Adrenal gland (tissue), 12 donors: Measurements from ENCODE around the gene PHLDB3. TPM values are rescaled to one million over a fixed set of nuclear protein-coding genes. Genes with fewer than 3 reads are reported as not detected.
A peak's percentile ranks its signal among the peaks of the same experiment; 100 is the strongest.

Experiments used
- DNase-seq, 7 donors: peaks; one replicate each; pipeline ENCODE4 v3.0.0-alpha.2; 2019 to 2020
- H3K27ac ChIP-seq, 5 donors: fragments of 200-600 bp; sonication (generic) in 4 of 5; 1 replicate in 3 of 5; 2 replicates in 2 of 5; pipeline versions ENCODE4 v1.5.1 to v1.8.0; 2016 to 2020; ENCODE audit warnings: mild to moderate bottlenecking in 1 of 5
- H3K27me3 ChIP-seq: fragments of 200-600 bp; 2 replicates; pipeline ENCODE4 v1.8.0; 2021
- H3K36me3 ChIP-seq, 2 donors: fragments of 200-600 bp; replicated peaks in 1 of 2; 1 replicate in 1 of 2; 2 replicates in 1 of 2; pipeline versions ENCODE4 v1.5.1 to v1.8.0; 2018 to 2022
- H3K4me1 ChIP-seq, 2 donors: fragments of 200-600 bp; replicated peaks in 1 of 2; 1 replicate in 1 of 2; 2 replicates in 1 of 2; pipeline versions ENCODE4 v1.5.1 to v1.8.0; 2018 to 2021
- H3K4me3 ChIP-seq, 4 donors: fragments of 200-600 bp; sonication (generic) in 3 of 4; one replicate each; pipeline ENCODE4 v1.5.1; 2016 to 2018
- H3K9me3 ChIP-seq, 3 donors: fragments of 200-600 bp; sonication (generic) in 1 of 3; replicated peaks in 1 of 3; 1 replicate in 2 of 3; 2 replicates in 1 of 3; pipeline versions ENCODE4 v1.5.1 to v1.8.0; 2016 to 2021
- CTCF ChIP-seq, 6 experiments: fragments of 450-650 bp in 4 of 6; fragments of 200-600 bp in 2 of 6; sonication (generic) in 1 of 6; IDR thresholded peaks; 1 replicate in 5 of 6; 2 replicates in 1 of 6; pipeline versions ENCODE4 v1.5.1 to v1.8.0; 2016 to 2021; ENCODE audit warnings: antibody characterized with exemption in 6 of 6, mild to moderate bottlenecking in 2 of 6, moderate library complexity in 1 of 6
- POLR2A ChIP-seq, 2 donors: fragments of 450-650 bp; IDR thresholded peaks; one replicate each; pipeline ENCODE4 v1.6.1; 2017; ENCODE audit warnings: antibody characterized with exemption in 2 of 2, mild to moderate bottlenecking in 2 of 2, moderate library complexity in 1 of 2
- WGBS, 4 donors: extraction: QIAGEN DNeasy Blood & Tissue Kit in 2 of 4; methylation state at CpG; one replicate each; pipeline versions ENCODE4 v1.1.5 to v1.1.7; 2013 to 2017; 5-methylcytosine and 5-hydroxymethylcytosine counted together
- intact Hi-C, 2 donors: fragments of 100-400 bp; cut with DNase I; formaldehyde crosslinking; loops; one replicate each; pipeline versions ENCODE4 v1.14.1 to v1.15.0; 2022 to 2023
- polyA plus RNA-seq, 3 donors: library from polyadenylated mRNA; stranded (reverse); fragments of 200-250 nt in 2 of 3; fragments of 350-450 nt in 1 of 3; fragmentation: Illumina TruSeq in 1 of 3; extraction: RNeasy Lipid Tissue Mini Kit (QIAGEN cat#74804) in 1 of 3; gene quantifications; one replicate each; pipeline ENCODE4 v1.2.3, GENCODE V29; 2013 to 2014
- total RNA-seq, 9 donors: library from RNA; depleted of rRNA in 4 of 9; stranded (reverse); fragments of >200 nt in 4 of 9; fragments of 120-200 nt in 1 of 9; fragmentation: NEBNext Ultra II Directional in 1 of 9; extraction: Animal tissue kit (Norgen Biotek cat#: 25700) in 1 of 9; gene quantifications; one replicate each; pipeline versions ENCODE4 v1.1.0 to v1.2.4, GENCODE V29; 2013 to 2023
- donor health status: healthy with polysubstance abuse.
- donor health status: Bipolar disorder and iron deficiency.
- donor health status: DM: yes; HTN: yes; CAD: no.
- donor health status: DM: no; HTN: no; CAD: no.
- donor health status: DM: no; HTN: no; CAD: no.
- donor health status: DM: yes; HTN: yes; CAD: no.

PHLDB3 gene
- total and polyA plus RNA-seq, 12 donors, result 1.7 to 54.5 (median 19.5) TPM

- H3K27ac ChIP-seq, result peak overlapping the region; percentile 72 to 95 (median 86)
- H3K4me3 ChIP-seq, result peak overlapping the region in 3 of 4 donors; percentile 0 to 59 (median 27)
- WGBS, 4 donors, result 0 to 1% (median 1%) methylated on average over 33 to 41 of the region's 41 CpGs
- TF ChIP-seq CTCF (IDR thresholded peaks at IDR 0.05) (no peak), POLR2A (IDR thresholded peaks at IDR 0.05) (peak; percentile 14 to 74)
- peaks cover 0 to 10% of the 10 kb centered on the region in 2 donors for H3K36me3 ChIP-seq
- H3K9me3 ChIP-seq, result no peaks in the 10 kb centered on the region
- intact Hi-C loops, result no loop called here
- no peaks in the 10 kb centered on the region for H3K27me3 ChIP-seq
- peaks cover 6 to 9% of the 10 kb centered on the region in 2 donors for H3K4me1 ChIP-seq
- DNase-seq, result peak; percentile 99 to 100 (median 100)
These were observed 29.2 kb upstream of the PHLDB3 start for GRCh38 chr19:43533546-43534304.

GRCh38 chr19:43532962-43533545 lies 28.5 kb upstream of the PHLDB3 start, which contains the start of gene ZNF575:
TSS of gene ZNF575 (plus strand) at chr19:43533188. CDS start at chr19:43534423, 1,235 bp downstream.
- peak within 1 kb of the TSS; percentile 72 to 95 (median 86) for H3K27ac ChIP-seq
- peak; percentile 89 to 96 (median 93) for DNase-seq
- peaks cover 0 to 6% of the 10 kb centered on the region in 2 donors for H3K36me3 ChIP-seq
- H3K4me3 ChIP-seq, result peak within 1 kb of the TSS; percentile 0 to 59 (median 24)
- peaks cover 6 to 14% of the 10 kb centered on the region in 2 donors for H3K4me1 ChIP-seq
- H3K9me3 ChIP-seq, result no peaks in the 10 kb centered on the region
- whole genome bisulfite sequencing, 4 donors, result 0 to 1% (median 0%) methylated on average over 13 to 47 of the region's 47 CpGs
- intact Hi-C loops, result no loop called here
- no peaks in the 10 kb centered on the region for H3K27me3 ChIP-seq
- TF ChIP-seq CTCF (IDR thresholded peaks at IDR 0.05) (no peak), POLR2A (IDR thresholded peaks at IDR 0.05) (no peak)

GRCh38 chr19:43532571-43532961 lies 28.0 kb upstream of the PHLDB3 start:
- 0 to 2% (median 2%) methylated on average over 6 to 16 of the region's 16 CpGs for WGBS, 4 donors
- Histone ChIP-seq H3K9me3 (no peaks in the 10 kb centered on the region), H3K27me3 (no peaks in the 10 kb centered on the region), H3K27ac (peak overlapping the region; percentile 72 to 95 (median 86)), H3K4me3 (peak overlapping the region in 3 of 4 donors; percentile 20 to 59 (median 27)), H3K36me3 (peaks cover 0 to under 1% of the 10 kb centered on the region in 2 donors), H3K4me1 (peaks cover 6 to 18% of the 10 kb centered on the region in 2 donors)
- intact Hi-C loops, result no loop called here
- peak in 6 of 7 donors; percentile 49 to 79 (median 74) for DNase-seq
- no peak for TF ChIP-seq POLR2A (IDR thresholded peaks at IDR 0.05)
- TF ChIP-seq CTCF (IDR thresholded peaks at IDR 0.05), result no peak

- H3K27me3 ChIP-seq, result no peaks in the 10 kb centered on the region
These were observed 23.5 kb upstream of the PHLDB3 start for GRCh38 chr19:43527860-43528622.

More at GRCh38 chr19:43527860-43528622, 23.5 kb upstream of the PHLDB3 start:
- 12 to 19% (median 17%) methylated on average over 13 of the region's 13 CpGs for WGBS, 4 donors
- TF ChIP-seq POLR2A (IDR thresholded peaks at IDR 0.05), result no peak
- TF ChIP-seq CTCF (IDR thresholded peaks at IDR 0.05), result no peak
- peak overlapping the region in 1 of 4 donors; percentile 78 for H3K4me3 ChIP-seq
- no peaks in the 10 kb centered on the region for H3K9me3 ChIP-seq
- H3K36me3 ChIP-seq, result no peaks in the 10 kb centered on the region
- intact Hi-C loops, result no loop called here
- peaks cover 18 to 34% of the 10 kb centered on the region in 2 donors for H3K4me1 ChIP-seq
- DNase-seq, result peak in 6 of 7 donors; percentile 57 to 75 (median 70)
- peak overlapping the region; percentile 84 to 94 (median 84) for H3K27ac ChIP-seq
